Activated CD8-positive, alpha-beta memory T cell treated with anti-CD3 and anti-CD28 coated beads for 4 hours (primary cell): ENCODE data around the gene TBXAS1.

ENCODE experiments used
- DNase-seq, 2 donors: peaks; one replicate each; pipeline ENCODE4 v3.0.0-alpha.2; 2020; ENCODE audit warnings: low read depth in 2 of 2

TBXAS1 gene

GRCh38 chr7:140022582-140023211 lies 193.6 kb downstream of the TBXAS1 start:
- no peak for DNase-seq

GRCh38 chr7:140023728-140024127 lies 194.7 kb downstream of the TBXAS1 start:
- no peak for DNase-seq

GRCh38 chr7:140024585-140024984 lies 195.5 kb downstream of the TBXAS1 start:
- DNase-seq: no peak

DNA sequence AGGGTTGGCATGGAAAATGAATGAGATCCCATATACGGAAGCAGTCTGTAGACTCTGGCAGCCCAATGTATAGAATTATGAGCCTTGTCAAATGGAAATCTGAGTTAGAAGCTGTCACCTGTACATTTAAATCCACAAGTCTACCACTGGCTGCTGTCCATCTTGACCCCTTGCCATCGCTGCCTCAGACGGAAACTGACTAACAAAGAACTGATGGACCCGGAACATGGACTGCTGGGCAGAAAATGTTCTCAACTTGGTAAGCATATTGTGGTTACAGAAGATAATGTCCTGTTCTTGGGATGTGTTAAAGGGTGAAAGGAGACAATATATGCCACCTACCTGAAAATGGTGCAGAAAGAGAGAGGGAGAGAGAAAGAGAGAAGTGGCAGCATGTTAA lies 196.2 kb downstream of the TBXAS1 start:
- no peak for DNase-seq

- no peak for DNase-seq
Measured at GRCh38 chr7:140025814-140026433, 196.9 kb downstream of the TBXAS1 start.

- DNase-seq: no peak
Measured at GRCh38 chr7:140026935-140027334, 197.9 kb downstream of the TBXAS1 start.

DNA sequence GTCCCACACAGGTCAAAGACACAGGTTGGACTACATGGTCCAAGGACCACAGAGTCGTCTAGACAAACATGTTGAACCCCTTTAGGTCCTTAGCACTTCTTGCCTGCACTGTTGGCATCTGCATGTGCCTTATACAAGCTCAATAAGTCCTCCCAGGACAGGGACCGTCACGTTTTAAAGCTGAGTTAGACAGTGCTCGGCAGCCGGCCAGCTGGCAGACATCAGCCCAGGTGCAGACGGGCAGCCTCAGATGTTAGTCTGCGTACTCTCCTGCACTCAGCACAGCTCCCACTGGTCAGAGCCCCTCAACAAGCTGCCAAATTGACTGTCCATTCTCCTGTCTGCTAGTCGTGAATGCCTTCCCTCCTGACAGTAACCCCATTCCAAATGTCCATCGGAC lies 198.8 kb downstream of the TBXAS1 start:
- no peak for DNase-seq

- no peak for DNase-seq
Measured at GRCh38 chr7:140028311-140028710, 199.2 kb downstream of the TBXAS1 start.

DNA sequence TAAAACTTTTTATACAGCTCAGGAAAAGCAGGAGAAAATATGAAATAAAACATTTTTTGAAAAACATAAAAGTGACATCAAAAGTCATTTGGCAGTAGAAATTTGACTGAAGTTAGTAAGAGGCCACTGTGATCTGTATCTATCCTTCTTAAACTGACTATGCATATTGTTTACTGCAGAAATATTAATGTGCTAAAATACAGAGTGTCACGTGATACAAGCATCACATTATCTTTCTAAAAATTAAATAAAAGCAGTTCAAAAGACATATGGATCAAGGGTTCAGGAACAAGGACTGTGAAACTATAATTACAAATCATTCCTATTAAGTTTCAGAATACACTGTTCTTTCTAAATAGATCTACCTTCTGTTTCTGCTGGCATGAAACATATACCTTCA lies 200.0 kb downstream of the TBXAS1 start:
- no peak for DNase-seq

- DNase-seq: no peak
Measured at GRCh38 chr7:140031364-140031763, 202.3 kb downstream of the TBXAS1 start.

GRCh38 chr7:140033036-140033435 lies 204.0 kb downstream of the TBXAS1 start:
- no peak for DNase-seq

DNA sequence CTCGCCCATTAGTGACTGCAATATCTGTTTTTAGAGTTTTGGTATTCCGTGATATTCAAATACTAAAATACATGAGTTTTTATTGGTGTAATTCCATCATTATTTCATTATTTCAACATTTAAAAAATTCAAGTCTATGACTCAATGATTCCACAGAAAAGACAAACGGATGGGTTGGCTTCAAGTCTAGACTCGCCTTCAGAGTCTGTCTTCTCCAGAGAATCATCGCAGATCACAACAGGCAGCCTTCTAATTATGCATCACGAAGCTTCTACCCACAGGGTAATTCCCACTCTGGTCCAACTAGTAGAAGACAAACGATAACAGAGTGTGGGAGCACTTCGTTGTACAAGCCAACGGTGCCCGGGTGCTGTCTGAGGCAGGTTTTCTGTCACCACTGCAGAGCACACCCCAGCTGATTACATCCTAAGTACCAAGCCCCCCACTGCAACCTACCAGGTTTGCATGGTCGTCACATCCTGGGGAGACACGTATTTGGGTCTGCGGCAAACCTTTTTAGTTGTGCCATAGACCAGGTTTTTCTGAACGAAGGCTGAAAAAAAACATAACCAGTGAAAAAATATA lies 204.8 kb downstream of the TBXAS1 start:
- DNase-seq: no peak

DNA sequence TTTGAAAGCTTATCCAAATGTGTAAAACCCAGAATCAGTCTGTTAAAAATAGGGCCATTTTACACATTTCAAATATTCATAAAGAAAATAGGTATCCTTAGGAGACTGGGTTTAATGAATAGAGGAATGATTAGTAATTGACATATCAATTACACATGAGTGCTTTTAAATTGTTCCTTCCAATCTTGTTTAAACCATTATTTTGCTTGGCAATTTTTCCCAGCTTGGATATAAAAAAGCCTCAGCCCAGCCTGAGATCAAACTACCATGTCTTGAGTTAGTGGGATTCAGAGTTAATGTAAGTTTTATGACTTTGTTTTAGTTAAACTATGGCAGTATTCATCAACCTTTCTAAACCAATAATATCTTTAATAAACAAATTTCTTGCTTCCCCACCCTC lies 205.4 kb downstream of the TBXAS1 start:
- DNase-seq: no peak

DNA sequence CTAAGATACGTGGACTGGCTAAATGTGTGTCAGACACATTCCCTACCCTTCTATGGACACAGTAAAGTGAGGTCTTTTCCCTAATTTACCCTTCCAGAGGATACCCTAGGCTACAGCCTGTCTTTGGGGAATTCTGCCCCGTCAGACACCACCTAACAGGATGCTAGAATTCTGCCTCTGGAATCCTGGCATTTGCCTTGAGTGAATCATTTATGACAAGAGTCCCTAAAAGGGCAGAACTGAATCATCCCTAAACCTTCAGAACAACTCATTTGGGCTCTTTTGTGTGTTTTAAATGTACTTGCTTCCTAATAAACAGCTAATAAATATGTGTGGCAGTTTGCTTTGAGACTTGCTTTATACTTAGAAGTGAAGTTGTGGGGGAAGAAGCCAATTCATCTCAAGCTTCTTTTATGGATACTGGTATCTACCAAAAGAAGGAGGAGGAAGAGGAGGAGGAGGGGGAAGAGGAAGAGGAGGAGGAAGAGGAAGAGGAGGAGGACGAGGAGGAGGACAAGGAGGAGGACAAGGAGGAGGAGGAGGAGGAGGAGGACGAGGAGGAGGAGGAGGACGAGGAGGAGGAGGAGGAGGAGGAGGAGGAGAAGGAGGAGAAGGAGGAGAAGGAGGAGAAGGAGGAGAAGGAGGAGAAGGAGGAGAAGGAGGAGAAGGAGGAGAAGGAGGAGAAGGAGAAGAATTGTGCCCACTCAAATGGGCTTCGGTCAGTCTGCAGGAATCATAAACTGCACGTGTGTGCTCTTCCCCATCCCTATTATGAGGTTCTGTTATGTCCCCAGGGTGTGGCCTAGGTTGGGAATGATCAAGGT lies 206.5 kb downstream of the TBXAS1 start:
- DNase-seq: no peak

DNA sequence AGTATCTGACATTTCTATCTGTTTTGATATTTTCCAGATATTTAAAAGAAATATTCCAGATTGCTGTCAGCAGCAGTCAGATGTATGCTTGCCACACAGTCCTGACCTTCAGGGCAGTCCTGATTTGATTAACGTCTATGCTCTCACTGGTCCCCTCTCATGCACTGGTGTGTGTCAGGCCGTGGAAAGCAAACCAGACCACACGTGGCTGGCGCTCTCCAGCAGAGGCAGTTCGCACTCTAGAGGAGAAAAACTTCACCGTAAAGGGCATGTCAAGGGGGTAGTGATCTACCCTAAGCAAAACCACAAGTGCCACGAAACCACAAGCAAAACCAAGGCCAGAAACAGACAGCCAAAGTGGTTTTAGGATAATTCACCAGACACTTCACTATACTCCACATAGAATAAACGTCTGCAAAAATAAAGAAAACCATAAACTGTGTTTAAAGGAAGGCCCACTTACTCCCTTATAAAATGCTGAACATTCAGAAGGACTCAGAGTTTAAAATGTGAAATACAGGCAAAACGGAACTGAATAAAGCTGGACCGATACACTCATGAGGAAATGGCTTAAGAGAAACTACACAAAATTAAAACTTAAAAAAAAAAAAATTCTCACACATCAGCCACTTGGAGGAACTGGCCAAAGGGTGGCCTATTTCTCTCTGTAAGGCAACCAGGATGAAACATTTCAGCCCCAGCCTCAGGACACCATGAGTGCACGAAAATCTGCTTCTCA lies 207.3 kb downstream of the TBXAS1 start:
- DNase-seq: no peak

- DNase-seq: no peak
Measured at GRCh38 chr7:140039066-140039465, 210.0 kb downstream of the TBXAS1 start.

GRCh38 chr7:140039896-140040295 lies 210.8 kb downstream of the TBXAS1 start:
- no peak for DNase-seq

GRCh38 chr7:140041659-140042385 lies 212.8 kb downstream of the TBXAS1 start:
- DNase-seq: no peak

DNA sequence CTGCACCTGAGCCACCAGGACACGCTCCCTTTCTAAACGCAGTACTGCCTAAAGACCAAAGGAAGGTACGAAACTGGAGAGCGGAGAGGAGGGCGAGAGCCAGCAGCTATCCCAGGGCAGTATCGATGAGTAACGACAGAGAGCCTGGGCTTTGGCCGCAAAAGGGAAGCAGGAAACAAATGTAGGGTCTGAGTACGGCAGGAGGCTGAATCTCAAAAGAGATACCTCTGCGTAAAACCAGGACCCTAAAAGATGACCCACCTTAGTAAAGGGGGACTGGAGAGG lies 213.3 kb downstream of the TBXAS1 start:
- DNase-seq: no peak

DNA sequence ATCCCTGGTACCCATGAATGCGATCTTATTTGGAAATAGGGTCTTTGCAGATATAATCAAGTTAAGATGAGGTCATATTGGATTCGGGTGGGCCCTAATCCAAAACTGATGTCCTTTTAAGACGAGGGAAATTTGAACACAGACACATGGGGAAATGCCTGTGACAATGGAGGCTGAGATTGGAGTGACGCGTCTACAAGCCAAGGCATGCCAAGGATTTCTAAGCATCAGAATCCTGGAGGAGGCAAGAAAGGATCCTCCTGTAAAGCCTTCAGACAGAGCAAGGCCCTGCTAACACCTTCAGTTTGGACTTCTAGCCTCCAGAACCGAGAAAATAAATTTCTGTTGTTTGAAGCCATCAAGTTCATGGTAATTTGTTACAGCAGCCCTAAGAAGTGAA lies 215.2 kb downstream of the TBXAS1 start:
- no peak for DNase-seq

DNA sequence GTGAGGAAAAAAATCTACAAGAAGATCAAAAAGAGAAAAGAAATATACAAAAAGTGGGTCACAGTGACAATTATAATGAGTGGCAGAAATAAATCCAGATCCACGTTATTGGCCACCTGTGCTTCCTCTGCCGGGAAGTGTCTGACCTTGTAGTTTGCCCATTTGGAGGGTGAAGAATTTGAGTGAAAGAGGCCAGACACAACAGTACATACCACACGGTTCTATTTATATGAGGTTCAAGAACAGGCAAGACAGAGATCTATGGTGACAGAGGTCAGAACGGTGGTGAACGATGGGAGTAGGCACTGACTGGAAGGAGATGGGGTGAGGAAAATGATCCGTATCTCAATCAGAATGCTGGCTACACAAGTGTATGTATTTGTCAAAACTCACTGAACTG lies 216.6 kb downstream of the TBXAS1 start:
- DNase-seq: no peak

- DNase-seq: no peak
Measured at GRCh38 chr7:140047197-140047596, 218.1 kb downstream of the TBXAS1 start.
